Endodermal cell (in vitro differentiated cells): ENCODE measurements around the gene CACNG7. TPM values are rescaled to one million over a fixed set of nuclear protein-coding genes. Genes with fewer than 3 reads are reported as not detected.

ENCODE experiments used
- DNase-seq: peaks from one replicate; pipeline ENCODE4 v3.0.0-alpha.2; 2017
- H3K27ac ChIP-seq: 2 replicates; pipeline ENCODE4 v1.5.1; 2013; ENCODE audit warnings: mild to moderate bottlenecking, low read depth, low read length, moderate library complexity
- H3K27me3 ChIP-seq: 2 replicates; pipeline ENCODE4 v1.6.1; 2013; ENCODE audit warnings: mild to moderate bottlenecking, low read length, moderate library complexity; ENCODE audit not compliant: insufficient read depth, control insufficient read depth, poor library complexity, severe bottlenecking
- H3K36me3 ChIP-seq: 2 replicates; pipeline ENCODE4 v1.7.0; 2013; ENCODE audit warnings: mild to moderate bottlenecking, low read length, moderate library complexity; ENCODE audit not compliant: control insufficient read depth, insufficient read depth
- H3K4me1 ChIP-seq: one replicate; pipeline ENCODE4 v1.7.0; 2013; ENCODE audit warnings: low read length; ENCODE audit not compliant: control insufficient read depth, insufficient read depth
- H3K4me3 ChIP-seq: 2 replicates; pipeline ENCODE4 v1.5.1; 2013; ENCODE audit warnings: mild to moderate bottlenecking, low read length, moderate library complexity
- H3K9ac ChIP-seq: 2 replicates; pipeline ENCODE4 v1.6.1; 2013; ENCODE audit warnings: mild to moderate bottlenecking, low read length, moderate library complexity; ENCODE audit not compliant: poor library complexity, severe bottlenecking; ENCODE audit errors: extremely low read depth
- H3K9me3 ChIP-seq: 2 replicates; pipeline ENCODE4 v1.6.1; 2013; ENCODE audit warnings: mild to moderate bottlenecking, low read length, moderate library complexity; ENCODE audit not compliant: control insufficient read depth
- H3K27ac Mint-ChIP-seq: 2 replicates; pipeline ENCODE4 v1.8.0; 2020; ENCODE audit warnings: mixed read lengths
- H3K27me3 Mint-ChIP-seq: 2 replicates; pipeline ENCODE4 v1.8.0; 2021; ENCODE audit warnings: mild to moderate bottlenecking, mixed read lengths; ENCODE audit not compliant: insufficient read depth
- H3K36me3 Mint-ChIP-seq: 2 replicates; pipeline ENCODE4 v1.8.0; 2020; ENCODE audit warnings: low read depth, mixed read lengths
- H3K4me1 Mint-ChIP-seq: 2 replicates; pipeline ENCODE4 v1.8.0; 2020; ENCODE audit warnings: mixed read lengths
- H3K4me3 Mint-ChIP-seq: 2 replicates; pipeline ENCODE4 v1.8.0; 2020; ENCODE audit warnings: mild to moderate bottlenecking, moderate library complexity, mixed read lengths
- H3K9me3 Mint-ChIP-seq: 2 replicates; pipeline ENCODE4 v1.8.0; 2020; ENCODE audit warnings: mild to moderate bottlenecking, mixed read lengths
- CTCF ChIP-seq: fragments of 200-600 bp; sonication (generic); conservative IDR thresholded peaks from 2 replicates; pipeline ENCODE4 v1.5.0; 2021; ENCODE audit warnings: antibody characterized with exemption, mild to moderate bottlenecking
- WGBS, 2 experiments: methylation state at CpG; one replicate each; pipeline versions ENCODE4 v1.1.5 to v1.1.7; 2013; ENCODE audit warnings: missing lambda C conversion rate in 2 of 2, mixed read lengths in 1 of 2; ENCODE audit not compliant: insufficient coverage in 1 of 2, insufficient read length in 1 of 2; 5-methylcytosine and 5-hydroxymethylcytosine counted together
- total RNA-seq, 2 donors: library from RNA; stranded (reverse); fragmentation: NEBNext Ultra II Directional in 1 of 2; extraction: Animal tissue kit (Norgen Biotek cat#: 25700) in 1 of 2; gene quantifications; 2 replicates in 1 of 2; 3 replicates in 1 of 2; pipeline ENCODE4 v1.2.1, GENCODE V29; 2021

The CACNG7 gene
- total RNA-seq, 2 donors from 2014 or later, result 2.7 to 3.4 TPM

GRCh38 chr19:53980539-53981375, 71.7 kb downstream of the CACNG7 start:
- Mint-ChIP-seq H3K36me3 (no peaks in the 10 kb centered on the region), H3K9me3 (peaks cover 24% of the 10 kb centered on the region), H3K27ac (peak overlapping the region; percentile 93), H3K4me1 (peaks cover 8% of the 10 kb centered on the region), H3K4me3 (peak overlapping the region; percentile 58), H3K27me3 (peaks cover 55% of the 10 kb centered on the region)
- peak; percentile 94 for DNase-seq
- Histone ChIP-seq H3K9me3 (no peaks in the 10 kb centered on the region), H3K9ac (peak overlapping the region; percentile 39), H3K27me3 (peaks cover 28% of the 10 kb centered on the region), H3K4me1 (no peaks in the 10 kb centered on the region), H3K27ac (peak overlapping the region; percentile 66), H3K4me3 (peak overlapping the region; percentile 83), H3K36me3 (no peaks in the 10 kb centered on the region)
- no peak for TF ChIP-seq CTCF
- 14 to 18% methylated on average over 17 to 20 of the region's 20 CpGs for WGBS, 2 experiments

DNA sequence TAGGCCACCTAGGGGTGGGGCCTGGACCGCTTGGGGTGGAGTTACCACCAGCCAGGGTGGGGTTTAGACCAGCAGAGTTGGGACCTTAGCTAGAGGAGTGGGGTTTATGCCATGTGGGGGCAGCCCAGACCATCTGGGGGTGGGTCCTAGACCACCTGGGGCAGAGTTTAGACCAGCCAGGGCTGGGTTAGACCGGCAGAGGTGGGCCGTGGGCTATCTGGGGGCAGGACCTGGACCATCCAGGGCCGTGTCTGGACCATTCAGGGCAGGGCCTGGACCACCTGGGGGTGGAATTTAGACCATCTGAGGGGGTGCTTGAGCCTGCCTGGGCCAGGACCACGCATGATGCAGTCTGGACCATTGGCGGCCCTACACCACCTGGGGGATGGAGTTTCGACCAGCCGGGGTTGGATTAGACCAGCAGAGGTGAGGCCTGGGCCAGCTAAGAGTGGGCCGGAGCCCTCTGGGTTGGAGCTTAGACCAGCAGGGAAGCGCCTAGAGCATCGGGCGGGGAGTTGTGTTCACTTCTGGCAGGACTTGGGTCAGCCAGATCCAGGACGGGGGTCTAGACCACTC, 72.4 kb downstream of the CACNG7 start:
- H3K4me3 Mint-ChIP-seq, result peak overlapping the region; percentile 41
- peak; percentile 71 for DNase-seq
- H3K36me3 Mint-ChIP-seq, result no peaks in the 10 kb centered on the region
- H3K9me3 ChIP-seq, result no peaks in the 10 kb centered on the region
- H3K36me3 ChIP-seq, result no peaks in the 10 kb centered on the region
- no peaks in the 10 kb centered on the region for H3K4me1 ChIP-seq
- H3K27ac ChIP-seq, result no peak overlapping the region
- no peak overlapping the region for H3K27ac Mint-ChIP-seq
- H3K9ac ChIP-seq, result no peak overlapping the region
- peaks cover 24% of the 10 kb centered on the region for H3K9me3 Mint-ChIP-seq
- peaks cover 28% of the 10 kb centered on the region for H3K27me3 ChIP-seq
- 73 to 83% methylated on average over 5 to 13 of the region's 13 CpGs for WGBS, 2 experiments
- peaks cover 8% of the 10 kb centered on the region for H3K4me1 Mint-ChIP-seq
- peak overlapping the region; percentile 83 for H3K4me3 ChIP-seq
- no peak for TF ChIP-seq CTCF
- peaks cover 48% of the 10 kb centered on the region for H3K27me3 Mint-ChIP-seq

GRCh38 chr19:53982001-53982451, 72.9 kb downstream of the CACNG7 start:
- peak; percentile 80 for DNase-seq
- Mint-ChIP-seq H3K4me3 (peak overlapping the region; percentile 41), H3K4me1 (peaks cover 8% of the 10 kb centered on the region), H3K27ac (no peak overlapping the region), H3K36me3 (no peaks in the 10 kb centered on the region), H3K27me3 (peaks cover 48% of the 10 kb centered on the region), H3K9me3 (peaks cover 24% of the 10 kb centered on the region)
- no peak for TF ChIP-seq CTCF
- H3K27me3 ChIP-seq, result peaks cover 28% of the 10 kb centered on the region
- H3K4me1 ChIP-seq, result no peaks in the 10 kb centered on the region
- H3K36me3 ChIP-seq, result no peaks in the 10 kb centered on the region
- no peak overlapping the region for H3K27ac ChIP-seq
- H3K9ac ChIP-seq, result no peak overlapping the region
- H3K4me3 ChIP-seq, result no peak overlapping the region
- no peaks in the 10 kb centered on the region for H3K9me3 ChIP-seq
- WGBS, 2 experiments, result 18 to 24% methylated on average over 24 to 62 of the region's 62 CpGs
